ENCODE data around the gene CYSRT1.

Gene CYSRT1

DNA sequence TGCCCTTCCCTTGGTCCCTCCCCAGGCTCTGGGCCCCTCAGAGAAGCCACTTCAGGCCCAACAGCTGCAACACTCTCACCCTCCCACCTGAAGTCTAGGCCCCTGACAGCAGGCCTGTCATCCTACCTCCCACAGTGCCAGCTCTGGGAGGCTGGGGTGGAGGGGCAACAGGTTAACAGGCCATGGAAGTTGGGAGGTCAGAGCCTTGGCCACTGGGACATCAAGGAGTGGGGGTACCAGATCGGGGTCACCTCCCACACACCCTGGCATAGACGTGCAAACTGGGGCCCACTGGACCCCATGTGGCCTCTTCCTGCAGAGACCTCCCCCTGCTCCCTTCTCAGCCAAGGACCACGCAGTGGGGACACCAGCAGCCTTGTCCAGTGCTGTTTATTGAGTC is 33.7 kb upstream of the CYSRT1 start:
- peaks cover 57 to 64% of the 10 kb centered on the region in 2 donors for H3K4me1 ChIP-seq (ENCODE audit: control insufficient read depth in 2 of 2, insufficient read depth in 2 of 2, low read length in 2 of 2)
- no peak overlapping the region for H3K4me3 ChIP-seq (ENCODE audit: low read length in 2 of 2)
- H3K27ac ChIP-seq (ENCODE audit: low read depth in 2 of 2, low read length in 2 of 2) = no peak overlapping the region
- H3K9ac ChIP-seq (ENCODE audit: low read depth in 1 of 2, low read length in 2 of 2) = no peak overlapping the region
- H3K27me3 ChIP-seq (ENCODE audit: control insufficient read depth in 2 of 2, insufficient read depth in 2 of 2, low read length in 2 of 2) = no peaks in the 10 kb centered on the region
- peaks cover 28 to 33% of the 10 kb centered on the region in 2 donors for H3K36me3 ChIP-seq (ENCODE audit: control insufficient read depth in 2 of 2, insufficient read depth in 2 of 2, low read length in 2 of 2)
- no peaks in the 10 kb centered on the region for H3K9me3 ChIP-seq (ENCODE audit: control insufficient read depth in 2 of 2, low read length in 2 of 2)

DNA sequence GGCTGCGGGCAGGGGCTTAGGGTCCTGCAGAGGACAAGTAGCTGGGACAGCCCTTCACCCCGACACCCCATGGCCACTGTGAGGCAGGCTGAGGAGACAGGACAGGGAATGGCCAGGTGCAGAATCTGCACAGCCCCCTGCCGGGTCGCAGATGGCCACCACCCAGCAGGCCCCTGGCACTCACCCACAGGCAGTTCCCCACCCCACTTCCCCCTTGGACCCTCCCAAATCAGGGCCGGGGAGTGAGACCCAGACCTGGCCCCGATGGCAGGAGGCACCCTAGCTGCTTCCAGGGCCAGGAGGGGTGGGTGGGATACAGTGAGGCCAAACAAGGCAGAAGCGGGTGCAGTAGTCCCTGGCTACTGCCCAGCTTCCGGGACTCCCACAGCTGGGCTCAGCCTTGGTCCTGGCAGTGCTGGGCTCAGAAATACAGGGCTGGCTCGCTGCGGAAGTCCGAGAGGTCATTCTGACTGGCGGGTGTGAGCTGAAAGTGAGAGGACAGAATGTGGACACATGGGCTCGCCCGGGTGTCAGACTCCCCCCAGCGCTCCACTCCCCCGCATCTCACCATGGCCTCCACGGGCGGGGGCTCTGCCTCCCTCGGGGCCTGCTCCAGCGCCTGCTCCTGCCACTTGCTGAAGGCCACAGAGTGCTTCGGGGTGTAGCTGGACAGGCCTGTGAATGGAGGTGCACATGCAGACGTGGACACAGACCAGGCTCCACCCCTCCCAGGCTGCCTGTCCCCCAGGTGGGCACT is 33.1 kb upstream of the CYSRT1 start:
- Histone ChIP-seq H3K36me3 (ENCODE audit: control insufficient read depth in 2 of 2, insufficient read depth in 2 of 2, low read length in 2 of 2) (peaks cover 27 to 31% of the 10 kb centered on the region in 2 donors), H3K4me3 (ENCODE audit: low read length in 2 of 2) (no peak overlapping the region), H3K4me1 (ENCODE audit: control insufficient read depth in 2 of 2, insufficient read depth in 2 of 2, low read length in 2 of 2) (peaks cover 57 to 65% of the 10 kb centered on the region in 2 donors), H3K9ac (ENCODE audit: low read depth in 1 of 2, low read length in 2 of 2) (no peak overlapping the region), H3K27ac (ENCODE audit: low read depth in 2 of 2, low read length in 2 of 2) (no peak overlapping the region), H3K9me3 (ENCODE audit: control insufficient read depth in 2 of 2, low read length in 2 of 2) (no peaks in the 10 kb centered on the region), H3K27me3 (ENCODE audit: control insufficient read depth in 2 of 2, insufficient read depth in 2 of 2, low read length in 2 of 2) (no peaks in the 10 kb centered on the region)

DNA sequence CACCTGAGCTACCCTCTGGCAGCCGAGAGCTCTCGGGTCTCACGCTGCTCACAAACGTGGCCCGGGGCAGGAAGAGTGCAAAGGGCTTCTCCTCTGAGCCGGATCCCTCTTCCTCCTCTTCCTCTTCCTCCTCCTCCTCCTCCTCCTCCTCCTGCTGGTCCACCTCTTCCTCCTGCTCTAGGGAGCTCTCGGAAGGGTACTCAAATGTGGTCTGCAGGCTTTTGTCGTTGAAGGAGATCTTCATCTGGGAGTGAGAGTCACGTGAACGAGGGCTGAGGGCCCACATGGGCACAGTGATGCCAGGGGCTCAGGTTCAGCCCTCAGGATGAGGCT is 32.6 kb upstream of the CYSRT1 start:
- peaks cover 27% of the 10 kb centered on the region in 2 donors for H3K36me3 ChIP-seq (ENCODE audit: control insufficient read depth in 2 of 2, insufficient read depth in 2 of 2, low read length in 2 of 2)

DNA sequence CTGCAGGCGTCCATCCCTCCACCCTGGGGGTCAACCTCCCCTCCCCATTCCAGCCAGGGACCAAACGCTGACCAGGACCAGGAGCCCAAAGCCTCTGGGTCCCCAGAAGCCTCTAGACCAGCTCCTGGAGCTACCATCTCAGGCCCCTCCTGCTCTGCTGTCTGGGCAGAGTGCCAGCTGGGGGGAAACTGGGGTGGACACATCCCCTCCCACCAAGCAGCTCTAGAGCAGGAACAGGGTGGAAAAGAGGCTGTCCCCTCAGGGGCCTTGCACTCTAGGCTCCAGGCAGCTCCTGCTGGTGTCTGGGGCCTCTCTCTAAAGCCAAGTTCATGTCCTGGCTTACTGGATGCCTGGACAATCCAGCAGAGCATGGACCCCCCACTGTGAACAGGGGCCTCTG is 32.1 kb upstream of the CYSRT1 start:
- Histone ChIP-seq H3K9ac (ENCODE audit: low read depth in 1 of 2, low read length in 2 of 2) (no peak overlapping the region), H3K27ac (ENCODE audit: low read depth in 2 of 2, low read length in 2 of 2) (no peak overlapping the region), H3K4me3 (ENCODE audit: low read length in 2 of 2) (no peak overlapping the region)

More for the DNA sequence above, 32.6 kb upstream of the CYSRT1 start:
- Histone ChIP-seq H3K4me3 (ENCODE audit: low read length in 2 of 2) (no peak overlapping the region), H3K27ac (ENCODE audit: low read depth in 2 of 2, low read length in 2 of 2) (no peak overlapping the region), H3K4me1 (ENCODE audit: control insufficient read depth in 2 of 2, insufficient read depth in 2 of 2, low read length in 2 of 2) (peaks cover 52 to 61% of the 10 kb centered on the region in 2 donors), H3K27me3 (ENCODE audit: control insufficient read depth in 2 of 2, insufficient read depth in 2 of 2, low read length in 2 of 2) (no peaks in the 10 kb centered on the region), H3K9ac (ENCODE audit: low read depth in 1 of 2, low read length in 2 of 2) (no peak overlapping the region), H3K9me3 (ENCODE audit: control insufficient read depth in 2 of 2, low read length in 2 of 2) (no peaks in the 10 kb centered on the region)

DNA sequence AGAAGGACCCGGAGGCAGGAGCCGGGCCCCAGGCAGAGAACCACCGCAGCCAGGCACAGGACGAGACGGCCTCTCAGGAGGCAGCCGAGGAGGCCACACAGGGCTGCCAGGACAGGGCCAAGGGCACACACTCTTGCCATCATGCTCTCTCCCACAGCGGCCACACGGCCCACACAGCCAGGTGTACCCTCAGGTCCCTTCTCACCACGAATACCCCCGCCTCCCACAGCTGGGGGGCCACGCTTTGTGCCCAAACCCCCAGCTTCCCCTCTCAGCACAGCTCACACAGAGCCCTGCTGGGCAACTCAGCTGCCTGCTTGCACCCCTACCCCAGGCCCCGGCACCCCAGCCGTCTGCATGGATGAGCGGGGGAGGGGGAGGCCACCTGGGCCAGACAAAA is 31.2 kb upstream of the CYSRT1 start:
- Histone ChIP-seq H3K4me3 (ENCODE audit: low read length in 2 of 2) (no peak overlapping the region), H3K27ac (ENCODE audit: low read depth in 2 of 2, low read length in 2 of 2) (no peak overlapping the region), H3K27me3 (ENCODE audit: control insufficient read depth in 2 of 2, insufficient read depth in 2 of 2, low read length in 2 of 2) (no peaks in the 10 kb centered on the region)

More for the DNA sequence above, 32.1 kb upstream of the CYSRT1 start:
- H3K4me1 ChIP-seq (ENCODE audit: control insufficient read depth in 2 of 2, insufficient read depth in 2 of 2, low read length in 2 of 2) = peaks cover 52 to 61% of the 10 kb centered on the region in 2 donors
- H3K9me3 ChIP-seq (ENCODE audit: control insufficient read depth in 2 of 2, low read length in 2 of 2) = no peaks in the 10 kb centered on the region
- peaks cover 26 to 27% of the 10 kb centered on the region in 2 donors for H3K36me3 ChIP-seq (ENCODE audit: control insufficient read depth in 2 of 2, insufficient read depth in 2 of 2, low read length in 2 of 2)
- no peaks in the 10 kb centered on the region for H3K27me3 ChIP-seq (ENCODE audit: control insufficient read depth in 2 of 2, insufficient read depth in 2 of 2, low read length in 2 of 2)

DNA sequence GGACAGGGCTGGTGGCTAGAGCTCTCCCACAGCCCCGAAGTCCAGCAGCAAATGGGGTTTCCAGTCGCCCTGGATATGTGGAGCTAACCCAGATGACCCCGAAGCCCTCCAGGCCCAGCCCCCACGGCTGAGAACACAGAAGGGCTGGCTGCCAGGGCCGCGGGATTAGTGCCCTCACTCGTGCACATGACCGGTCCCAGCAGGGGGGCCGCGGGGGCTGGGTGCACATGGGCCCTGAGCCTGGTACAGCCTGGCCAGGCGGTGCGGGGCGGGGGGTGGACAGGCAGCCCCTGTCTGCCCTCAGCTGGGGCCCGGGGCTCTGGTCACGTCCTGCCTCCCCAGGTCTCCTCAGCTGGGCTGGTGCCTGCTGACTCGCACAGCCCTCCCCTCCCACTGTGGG is 30.6 kb upstream of the CYSRT1 start:
- H3K4me1 ChIP-seq (ENCODE audit: control insufficient read depth in 2 of 2, insufficient read depth in 2 of 2, low read length in 2 of 2) = peaks cover 60 to 66% of the 10 kb centered on the region in 2 donors
- H3K36me3 ChIP-seq (ENCODE audit: control insufficient read depth in 2 of 2, insufficient read depth in 2 of 2, low read length in 2 of 2) = peaks cover 26 to 27% of the 10 kb centered on the region in 2 donors
- H3K27ac ChIP-seq (ENCODE audit: low read depth in 2 of 2, low read length in 2 of 2) = peak overlapping the region; percentile 96 to 97
- no peaks in the 10 kb centered on the region for H3K27me3 ChIP-seq (ENCODE audit: control insufficient read depth in 2 of 2, insufficient read depth in 2 of 2, low read length in 2 of 2)
- peak overlapping the region; percentile 24 to 65 for H3K9ac ChIP-seq (ENCODE audit: low read depth in 1 of 2, low read length in 2 of 2)
- H3K4me3 ChIP-seq (ENCODE audit: low read length in 2 of 2) = peak overlapping the region; percentile 55 to 57
- H3K9me3 ChIP-seq (ENCODE audit: control insufficient read depth in 2 of 2, low read length in 2 of 2) = no peaks in the 10 kb centered on the region

More for the DNA sequence above, 31.2 kb upstream of the CYSRT1 start:
- Histone ChIP-seq H3K36me3 (ENCODE audit: control insufficient read depth in 2 of 2, insufficient read depth in 2 of 2, low read length in 2 of 2) (peaks cover 26 to 27% of the 10 kb centered on the region in 2 donors), H3K4me1 (ENCODE audit: control insufficient read depth in 2 of 2, insufficient read depth in 2 of 2, low read length in 2 of 2) (peaks cover 57 to 67% of the 10 kb centered on the region in 2 donors), H3K9me3 (ENCODE audit: control insufficient read depth in 2 of 2, low read length in 2 of 2) (no peaks in the 10 kb centered on the region), H3K9ac (ENCODE audit: low read depth in 1 of 2, low read length in 2 of 2) (no peak overlapping the region)

DNA sequence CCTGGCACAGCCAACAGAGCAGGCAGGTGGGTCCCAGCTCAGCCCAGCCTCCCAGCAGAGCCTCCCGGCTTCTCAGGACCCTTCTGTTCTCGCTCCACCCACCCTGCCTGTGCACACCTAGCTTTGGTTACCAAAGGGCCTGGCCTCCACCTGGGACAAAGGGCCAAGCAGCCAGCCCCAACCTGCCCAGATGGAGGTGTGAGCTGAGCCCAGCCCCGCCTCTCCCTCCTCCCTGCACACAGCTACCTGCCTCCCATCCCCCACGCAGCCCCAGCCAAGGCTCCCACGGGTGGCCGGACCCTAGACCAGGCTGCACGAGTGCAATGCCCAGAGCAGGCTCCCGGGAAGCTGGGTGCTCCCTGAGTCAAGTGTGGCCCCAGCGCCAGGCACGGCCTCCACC is 30.1 kb upstream of the CYSRT1 start:
- Histone ChIP-seq H3K36me3 (ENCODE audit: control insufficient read depth in 2 of 2, insufficient read depth in 2 of 2, low read length in 2 of 2) (peaks cover 25 to 26% of the 10 kb centered on the region in 2 donors), H3K27ac (ENCODE audit: low read depth in 2 of 2, low read length in 2 of 2) (peak overlapping the region; percentile 96 to 97), H3K4me3 (ENCODE audit: low read length in 2 of 2) (peak overlapping the region; percentile 55 to 57), H3K4me1 (ENCODE audit: control insufficient read depth in 2 of 2, insufficient read depth in 2 of 2, low read length in 2 of 2) (peaks cover 58 to 62% of the 10 kb centered on the region in 2 donors), H3K9ac (ENCODE audit: low read depth in 1 of 2, low read length in 2 of 2) (peak overlapping the region; percentile 60 to 65), H3K27me3 (ENCODE audit: control insufficient read depth in 2 of 2, insufficient read depth in 2 of 2, low read length in 2 of 2) (no peaks in the 10 kb centered on the region), H3K9me3 (ENCODE audit: control insufficient read depth in 2 of 2, low read length in 2 of 2) (no peaks in the 10 kb centered on the region)

DNA sequence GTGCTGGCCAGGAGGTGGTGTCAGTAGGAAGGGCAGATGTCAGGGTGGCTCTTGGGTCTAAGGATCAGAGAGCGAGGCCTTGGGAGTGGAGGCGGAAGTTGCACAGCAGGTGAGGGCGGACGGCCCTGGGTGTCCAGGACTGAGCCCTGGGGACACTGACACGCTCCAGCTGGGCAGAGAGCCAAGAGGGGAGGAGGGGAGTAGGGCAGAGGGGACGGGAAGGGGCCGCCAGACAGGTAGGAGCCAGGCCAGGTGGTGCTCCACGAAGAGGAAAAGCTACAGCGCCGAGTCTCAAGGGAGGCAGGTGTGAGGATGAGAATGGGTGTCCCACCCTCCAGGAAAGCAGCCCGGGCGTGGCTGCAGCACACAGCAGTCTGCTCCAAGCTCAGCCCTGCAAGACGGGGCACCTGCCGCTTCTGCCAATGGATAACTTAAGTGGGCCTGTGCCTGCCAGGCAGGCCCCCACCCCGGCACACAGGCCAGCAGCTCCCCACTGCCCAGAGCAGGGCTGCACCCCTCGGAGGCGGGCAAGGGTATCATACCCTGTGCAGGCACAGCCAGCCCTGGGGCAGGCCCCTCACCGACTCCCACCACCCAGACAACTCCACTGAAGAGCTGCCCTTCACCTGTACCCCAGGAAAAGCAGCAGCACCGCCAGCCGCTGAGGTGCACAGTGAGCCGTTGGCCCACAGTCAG is 29.3 kb upstream of the CYSRT1 start:
- Histone ChIP-seq H3K36me3 (ENCODE audit: control insufficient read depth in 2 of 2, insufficient read depth in 2 of 2, low read length in 2 of 2) (peaks cover 19 to 20% of the 10 kb centered on the region in 2 donors), H3K9ac (ENCODE audit: low read depth in 1 of 2, low read length in 2 of 2) (peak overlapping the region; percentile 60 to 65), H3K9me3 (ENCODE audit: control insufficient read depth in 2 of 2, low read length in 2 of 2) (no peaks in the 10 kb centered on the region), H3K4me3 (ENCODE audit: low read length in 2 of 2) (peak overlapping the region; percentile 55 to 57), H3K27ac (ENCODE audit: low read depth in 2 of 2, low read length in 2 of 2) (peak overlapping the region; percentile 96 to 97), H3K27me3 (ENCODE audit: control insufficient read depth in 2 of 2, insufficient read depth in 2 of 2, low read length in 2 of 2) (no peaks in the 10 kb centered on the region), H3K4me1 (ENCODE audit: control insufficient read depth in 2 of 2, insufficient read depth in 2 of 2, low read length in 2 of 2) (peaks cover 53 to 54% of the 10 kb centered on the region in 2 donors)

DNA sequence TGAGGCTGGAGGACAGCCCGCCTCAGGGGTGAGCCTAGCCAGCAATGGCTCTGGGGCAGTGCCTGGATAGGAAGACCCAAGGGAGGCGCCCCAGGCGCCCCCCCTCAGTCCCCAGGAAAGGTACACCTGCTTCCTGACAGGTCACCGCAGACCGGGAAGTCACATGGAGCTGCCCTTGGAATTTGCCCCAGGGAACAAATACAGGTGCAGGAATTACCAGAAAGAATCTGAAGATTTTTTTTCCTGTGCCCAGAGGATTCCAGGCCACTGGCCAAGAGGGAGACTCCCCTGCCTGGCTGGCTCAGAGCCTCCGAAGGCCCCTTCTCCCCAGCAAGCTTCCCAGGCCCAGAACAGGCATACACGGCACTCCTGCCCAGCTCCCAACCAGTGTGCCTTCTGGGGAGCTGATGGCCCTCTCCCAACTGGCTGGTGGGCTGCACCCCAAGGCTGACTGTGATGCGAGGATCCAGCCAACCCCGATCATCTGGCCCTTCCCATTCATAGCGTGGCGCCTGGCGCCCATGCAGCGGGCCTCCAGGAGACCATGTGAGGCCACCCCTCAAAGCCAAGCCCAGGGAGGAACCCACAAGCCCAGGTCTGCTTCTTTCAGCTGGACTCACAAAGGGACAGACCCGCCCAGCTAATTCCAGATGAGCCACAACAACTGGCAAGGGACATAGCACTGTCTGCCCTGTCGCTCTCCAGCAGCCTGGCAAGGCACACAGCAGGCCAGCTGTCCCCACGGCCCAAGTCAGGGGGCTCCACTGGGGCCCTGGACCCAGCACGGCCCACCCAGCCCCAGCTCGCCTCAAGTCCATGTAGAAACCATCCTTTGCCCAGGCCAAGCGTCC is 26.7 kb upstream of the CYSRT1 start:
- no peaks in the 10 kb centered on the region for H3K27me3 ChIP-seq (ENCODE audit: control insufficient read depth in 2 of 2, insufficient read depth in 2 of 2, low read length in 2 of 2)
- peaks cover 56 to 60% of the 10 kb centered on the region in 2 donors for H3K4me1 ChIP-seq (ENCODE audit: control insufficient read depth in 2 of 2, insufficient read depth in 2 of 2, low read length in 2 of 2)
- H3K4me3 ChIP-seq (ENCODE audit: low read length in 2 of 2) = peak overlapping the region; percentile 67 to 72
- no peaks in the 10 kb centered on the region for H3K36me3 ChIP-seq (ENCODE audit: control insufficient read depth in 2 of 2, insufficient read depth in 2 of 2, low read length in 2 of 2)
- H3K9ac ChIP-seq (ENCODE audit: low read depth in 1 of 2, low read length in 2 of 2) = peak overlapping the region; percentile 83
- H3K9me3 ChIP-seq (ENCODE audit: control insufficient read depth in 2 of 2, low read length in 2 of 2) = no peaks in the 10 kb centered on the region
- peak overlapping the region; percentile 96 to 97 for H3K27ac ChIP-seq (ENCODE audit: low read depth in 2 of 2, low read length in 2 of 2)

Measured in mucosa of rectum (tissue), 2 donors.